Subcutaneous abdominal adipose tissue (tissue), 5 donors: ENCODE results near the gene VPREB3.

ENCODE experiments used
- H3K27ac ChIP-seq: one replicate; pipeline ENCODE4 v1.7.0; 2013; ENCODE audit warnings: low read depth, mild to moderate bottlenecking, inconsistent platforms, low read length, moderate library complexity
- H3K27me3 ChIP-seq, 5 donors: one replicate each; pipeline ENCODE4 v1.7.0; 2013; ENCODE audit warnings: low read length in 5 of 5, inconsistent platforms in 1 of 5; ENCODE audit not compliant: control insufficient read depth in 5 of 5, insufficient read depth in 4 of 5
- H3K36me3 ChIP-seq, 5 donors: one replicate each; pipeline ENCODE4 v1.7.0; 2013; ENCODE audit warnings: low read length in 5 of 5; ENCODE audit not compliant: control insufficient read depth in 5 of 5, insufficient read depth in 5 of 5
- H3K4me1 ChIP-seq, 5 donors: one replicate each; pipeline ENCODE4 v1.7.0; 2013; ENCODE audit warnings: low read length in 5 of 5, mild to moderate bottlenecking in 3 of 5, moderate library complexity in 1 of 5; ENCODE audit not compliant: control insufficient read depth in 5 of 5, insufficient read depth in 5 of 5
- H3K4me3 ChIP-seq, 5 donors: one replicate each; pipeline ENCODE4 v1.7.0; 2013; ENCODE audit warnings: low read length in 5 of 5, low read depth in 1 of 5
- H3K9ac ChIP-seq, 5 donors: one replicate each; pipeline ENCODE4 v1.7.0; 2013; ENCODE audit warnings: low read length in 5 of 5, mild to moderate bottlenecking in 4 of 5, moderate library complexity in 3 of 5
- H3K9me3 ChIP-seq, 5 donors: one replicate each; pipeline ENCODE4 v1.7.0; 2013; ENCODE audit warnings: low read length in 5 of 5; ENCODE audit not compliant: control insufficient read depth in 5 of 5
- donor health status: healthy.
- donor health status: healthy.
- donor health status: healthy.
- donor health status: healthy.
- donor health status: healthy.

The VPREB3 gene

DNA sequence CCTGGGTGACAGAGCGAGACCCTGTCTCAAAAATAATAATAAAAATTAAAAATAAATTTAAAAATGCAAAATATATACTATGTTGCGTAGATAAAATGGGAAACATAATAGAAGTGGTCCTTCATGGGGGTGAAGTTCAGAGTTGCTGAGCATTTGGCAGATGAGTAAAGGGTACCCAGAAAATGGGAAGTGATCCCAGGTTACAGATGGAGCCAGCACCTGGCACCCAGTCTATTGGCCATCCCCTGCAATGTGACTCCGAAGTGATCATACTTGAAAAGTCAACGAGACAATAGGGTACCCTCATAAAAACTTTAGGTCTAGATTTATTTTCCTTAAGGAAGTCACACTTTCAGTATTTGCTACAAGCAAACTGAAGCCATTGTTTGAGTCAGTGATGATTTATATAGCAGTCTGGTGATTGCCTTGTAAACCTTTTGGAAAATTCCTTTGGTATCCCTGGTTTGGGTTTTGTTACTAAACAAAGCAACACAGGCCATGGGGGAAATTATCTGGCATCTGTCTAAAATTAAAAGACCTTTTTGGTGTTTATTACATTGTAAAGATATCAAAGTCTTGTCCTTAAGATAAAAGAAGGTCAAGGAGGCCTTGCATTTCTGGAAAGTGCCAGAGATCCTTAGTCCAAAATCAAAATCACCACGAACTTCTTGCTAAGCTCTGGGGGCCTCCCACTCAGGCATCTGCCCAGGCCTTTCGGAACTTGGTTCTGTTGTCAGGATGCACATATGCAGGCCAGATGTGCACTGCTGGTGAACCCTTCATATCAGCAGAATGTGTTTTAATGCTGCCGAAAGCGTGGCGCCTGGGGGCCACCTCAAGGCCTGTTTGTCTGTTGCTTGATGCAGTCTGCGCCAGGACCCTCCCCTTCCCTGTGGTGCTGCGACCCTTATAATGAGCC, 36.9 kb upstream of the VPREB3 start:
- Histone ChIP-seq H3K36me3 (peaks cover 3 to 49% (median 37%) of the 10 kb centered on the region in 5 donors), H3K27ac (no peak overlapping the region), H3K4me1 (peaks cover 15 to 44% (median 31%) of the 10 kb centered on the region in 5 donors), H3K9ac (peak overlapping the region in 1 of 5 donors; percentile 20), H3K4me3 (no peak overlapping the region), H3K27me3 (peaks cover 0 to 2% (median 0%) of the 10 kb centered on the region in 5 donors), H3K9me3 (no peaks in the 10 kb centered on the region)

DNA sequence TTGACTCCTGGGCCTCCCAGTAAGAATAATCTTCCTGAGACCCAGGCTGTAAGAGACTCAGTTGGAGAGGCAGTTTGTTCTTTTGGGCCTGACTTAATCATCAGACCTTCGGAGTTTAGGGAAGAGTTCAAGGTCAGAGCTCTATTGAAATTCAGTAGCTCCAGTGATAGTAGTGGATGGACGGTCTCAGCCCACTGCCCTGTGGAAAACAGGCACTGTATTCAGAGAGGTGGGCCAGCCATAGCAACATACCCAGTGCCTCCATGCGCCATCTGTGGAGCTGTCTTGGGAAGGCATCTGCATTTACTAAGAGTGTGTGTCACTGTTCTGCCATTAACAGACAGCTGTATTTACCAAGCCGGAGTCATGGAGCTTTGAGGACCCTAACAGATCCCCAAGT, 35.4 kb upstream of the VPREB3 start:
- no peaks in the 10 kb centered on the region for H3K9me3 ChIP-seq
- H3K27ac ChIP-seq, result no peak overlapping the region
- peaks cover 0 to 2% (median 0%) of the 10 kb centered on the region in 5 donors for H3K27me3 ChIP-seq
- no peak overlapping the region for H3K4me3 ChIP-seq
- H3K36me3 ChIP-seq, result peaks cover 0 to 36% (median 30%) of the 10 kb centered on the region in 5 donors
- H3K9ac ChIP-seq, result no peak overlapping the region
- H3K4me1 ChIP-seq, result peaks cover 15 to 45% (median 32%) of the 10 kb centered on the region in 5 donors

DNA sequence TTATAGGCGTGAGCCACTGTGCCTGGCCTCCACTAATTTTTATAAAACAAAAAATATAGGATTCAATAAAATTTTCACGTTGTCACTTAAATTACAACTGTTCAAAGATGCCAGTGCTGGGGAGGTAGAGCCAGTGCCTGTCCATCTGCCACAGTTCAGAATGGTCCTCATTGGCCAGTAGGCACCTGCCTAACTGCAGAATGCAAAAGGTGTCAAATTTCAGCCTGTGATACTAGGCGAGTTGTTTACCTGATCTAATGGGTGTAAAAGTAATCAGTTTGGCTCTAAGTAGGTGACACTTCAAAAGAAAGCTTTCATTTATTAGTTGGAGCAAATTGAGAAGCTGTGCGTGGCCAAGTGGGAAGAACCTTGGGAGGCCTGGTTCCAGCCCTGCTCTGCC, 34.9 kb upstream of the VPREB3 start:
- Histone ChIP-seq H3K27ac (no peak overlapping the region), H3K4me1 (peaks cover 15 to 45% (median 32%) of the 10 kb centered on the region in 5 donors), H3K27me3 (peaks cover 0 to 2% (median 0%) of the 10 kb centered on the region in 5 donors), H3K4me3 (no peak overlapping the region), H3K9me3 (no peaks in the 10 kb centered on the region), H3K9ac (no peak overlapping the region), H3K36me3 (peaks cover 0 to 30% (median 24%) of the 10 kb centered on the region in 5 donors)

DNA sequence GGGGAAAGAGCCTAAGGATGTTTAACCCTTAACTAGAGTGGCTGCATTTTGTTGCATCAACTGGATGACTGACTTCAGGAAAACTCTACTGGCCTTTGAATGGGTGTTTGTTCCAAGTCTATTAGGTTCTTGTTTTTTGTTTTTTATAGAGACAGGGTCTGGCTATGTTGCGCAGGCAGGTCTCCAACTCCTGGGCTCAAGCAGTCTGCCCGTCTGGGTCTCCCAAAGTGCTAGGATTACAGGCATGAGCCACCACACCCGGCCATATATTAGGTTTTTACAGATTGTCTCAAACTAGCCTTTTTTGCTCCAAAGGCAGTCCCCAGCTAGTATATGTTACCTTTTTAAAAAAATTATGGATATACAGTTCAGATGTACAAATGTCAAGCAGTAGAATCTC, 33.7 kb upstream of the VPREB3 start:
- Histone ChIP-seq H3K9ac (peak overlapping the region in 4 of 5 donors; percentile 84 to 97 (median 96)), H3K27ac (peak overlapping the region; percentile 94), H3K4me1 (peaks cover 15 to 45% (median 32%) of the 10 kb centered on the region in 5 donors), H3K4me3 (peak overlapping the region; percentile 80 to 95 (median 86)), H3K36me3 (peaks cover 0 to 18% (median 13%) of the 10 kb centered on the region in 5 donors), H3K9me3 (no peaks in the 10 kb centered on the region), H3K27me3 (peaks cover 0 to 2% (median 0%) of the 10 kb centered on the region in 5 donors)

DNA sequence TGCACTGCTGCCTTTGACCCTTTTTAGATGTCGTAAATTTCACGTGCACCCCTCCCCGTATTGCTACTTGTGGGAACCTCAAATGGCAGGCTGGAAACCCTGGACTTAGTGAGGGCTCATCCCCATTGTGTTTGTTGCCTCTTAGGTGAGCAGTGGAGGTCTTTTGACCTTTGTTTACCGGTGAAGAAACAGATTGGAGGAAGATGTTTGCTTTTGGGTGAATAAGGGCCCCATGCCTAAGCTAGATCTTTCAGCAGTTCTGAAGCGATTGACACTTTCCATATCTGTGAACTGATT, 33.3 kb upstream of the VPREB3 start:
- peaks cover 15 to 47% (median 31%) of the 10 kb centered on the region in 5 donors for H3K4me1 ChIP-seq
- peak overlapping the region; percentile 94 for H3K27ac ChIP-seq

DNA sequence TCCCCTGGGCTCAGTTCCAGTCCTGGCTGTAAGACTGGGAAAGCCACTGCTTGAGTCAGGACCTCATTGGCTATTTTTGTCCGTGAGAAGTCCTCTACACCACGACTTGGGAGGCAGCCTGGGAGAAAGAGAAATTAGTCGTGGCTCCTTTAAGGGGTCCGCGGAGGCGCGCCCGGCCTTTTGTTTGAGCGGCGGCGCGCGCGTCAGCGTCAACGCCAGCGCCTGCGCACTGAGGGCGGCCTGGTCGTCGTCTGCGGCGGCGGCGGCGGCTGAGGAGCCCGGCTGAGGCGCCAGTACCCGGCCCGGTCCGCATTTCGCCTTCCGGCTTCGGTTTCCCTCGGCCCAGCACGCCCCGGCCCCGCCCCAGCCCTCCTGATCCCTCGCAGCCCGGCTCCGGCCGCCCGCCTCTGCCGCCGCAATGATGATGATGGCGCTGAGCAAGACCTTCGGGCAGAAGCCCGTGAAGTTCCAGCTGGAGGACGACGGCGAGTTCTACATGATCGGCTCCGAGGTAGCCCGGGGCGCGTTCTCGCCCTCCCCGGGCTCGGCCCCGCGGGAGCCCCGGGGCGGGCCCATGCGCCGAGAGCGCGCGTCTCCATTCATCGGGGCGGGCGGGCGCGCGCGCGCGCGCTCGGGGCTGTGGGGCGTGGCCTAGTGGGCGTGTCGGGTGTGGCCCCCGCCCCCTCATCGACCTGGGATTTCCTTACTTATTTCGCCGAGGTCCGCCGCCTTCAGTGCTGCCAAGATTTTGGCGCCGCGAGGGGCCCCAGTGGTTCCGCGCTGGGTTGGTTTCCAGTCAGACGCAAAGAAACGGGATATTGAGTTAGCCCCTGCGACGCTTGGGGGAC, 32.8 kb upstream of the VPREB3 start, which contains the start of gene SMARCB1:
SMARCB1 (plus strand) TSS at position 215 of the 848 bp plus-strand sequence; CDS start at position 419, 204 bp downstream.
- Histone ChIP-seq H3K9me3 (no peaks in the 10 kb centered on the region), H3K4me1 (peaks cover 12 to 48% (median 31%) of the 10 kb centered on the region in 5 donors), H3K9ac (peak within 1 kb of the TSS; percentile 84 to 97 (median 95)), H3K4me3 (peak within 1 kb of the TSS; percentile 80 to 95 (median 86)), H3K27ac (peak within 1 kb of the TSS; percentile 94), H3K27me3 (peaks cover 0 to 2% (median 0%) of the 10 kb centered on the region in 5 donors), H3K36me3 (peaks cover 0 to 9% (median 6%) of the 10 kb centered on the region in 5 donors)

More for the DNA sequence above, 33.3 kb upstream of the VPREB3 start:
- Histone ChIP-seq H3K36me3 (peaks cover 0 to 15% (median 12%) of the 10 kb centered on the region in 5 donors), H3K4me3 (peak overlapping the region; percentile 80 to 95 (median 86)), H3K9me3 (no peaks in the 10 kb centered on the region), H3K27me3 (peaks cover 0 to 2% (median 0%) of the 10 kb centered on the region in 5 donors), H3K9ac (peak overlapping the region; percentile 75 to 97 (median 95))

DNA sequence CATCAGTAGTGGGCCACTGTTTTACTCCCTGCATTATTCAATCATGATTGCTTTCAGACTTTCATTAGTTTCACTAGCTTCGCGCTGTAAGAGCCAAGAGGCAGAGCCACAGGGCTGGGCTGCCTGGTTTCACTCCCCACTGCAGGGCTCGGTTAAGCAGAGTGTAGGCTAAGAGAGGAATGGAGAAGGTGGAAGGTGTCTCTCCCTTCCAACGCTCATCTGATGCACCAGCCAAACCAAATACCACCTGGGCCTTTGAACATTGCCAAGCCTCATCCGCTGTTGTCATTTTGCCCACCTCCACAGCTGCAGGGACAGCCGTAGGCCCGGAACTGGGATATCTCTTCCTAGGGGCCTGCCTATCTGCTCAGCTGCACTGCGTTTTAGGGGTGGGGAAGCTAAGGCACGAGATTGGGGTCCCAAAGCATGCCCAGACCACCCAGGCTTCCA, 32.1 kb upstream of the VPREB3 start:
- H3K27ac ChIP-seq, result peak overlapping the region; percentile 94
- H3K36me3 ChIP-seq, result peaks cover 0 to 4% (median 0%) of the 10 kb centered on the region in 5 donors
- no peaks in the 10 kb centered on the region for H3K9me3 ChIP-seq
- H3K4me3 ChIP-seq, result peak overlapping the region; percentile 72 to 89 (median 83)
- peak overlapping the region; percentile 81 to 97 (median 95) for H3K9ac ChIP-seq
- H3K4me1 ChIP-seq, result peaks cover 13 to 48% (median 32%) of the 10 kb centered on the region in 5 donors
- H3K27me3 ChIP-seq, result peaks cover 0 to 2% (median 0%) of the 10 kb centered on the region in 5 donors

DNA sequence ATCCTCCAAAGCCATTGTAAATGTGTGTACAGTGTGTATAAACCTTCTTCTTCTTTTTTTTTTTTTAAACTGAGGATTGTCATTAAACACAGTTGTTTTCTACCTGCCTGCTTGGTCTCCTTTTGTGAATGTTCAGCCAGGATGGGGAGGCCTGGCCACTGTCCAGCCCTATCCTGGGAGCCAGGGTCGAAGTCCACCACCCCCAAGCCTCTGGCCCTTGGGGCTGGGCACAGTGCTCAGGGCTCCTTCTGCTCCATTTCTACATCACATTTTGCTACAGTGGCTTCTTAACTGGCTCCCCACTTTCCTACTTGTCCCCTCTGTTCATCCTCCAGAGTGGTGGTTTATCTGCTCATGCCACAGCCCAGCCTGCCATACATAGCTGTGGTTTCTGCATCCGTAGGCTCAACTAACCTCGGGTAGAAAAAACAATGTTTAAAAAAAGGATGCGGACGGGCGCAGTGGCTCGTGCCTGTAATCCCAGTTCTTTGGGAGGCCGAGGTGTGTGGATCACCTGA, 30.0 kb upstream of the VPREB3 start:
- Histone ChIP-seq H3K9me3 (no peaks in the 10 kb centered on the region), H3K4me3 (no peak overlapping the region), H3K36me3 (no peaks in the 10 kb centered on the region), H3K4me1 (peaks cover 11 to 41% (median 26%) of the 10 kb centered on the region in 5 donors), H3K9ac (peak overlapping the region in 1 of 5 donors; percentile 14), H3K27ac (no peak overlapping the region), H3K27me3 (peaks cover 0 to 2% (median 0%) of the 10 kb centered on the region in 5 donors)
